ENCODE measurements around the gene BRSK1.
"Not testable (repeated sequence)": the region's sequence is repeated elsewhere in the genome, so short reads cannot be mapped to it uniquely, and the experiment has no call there.

The BRSK1 gene

DNA sequence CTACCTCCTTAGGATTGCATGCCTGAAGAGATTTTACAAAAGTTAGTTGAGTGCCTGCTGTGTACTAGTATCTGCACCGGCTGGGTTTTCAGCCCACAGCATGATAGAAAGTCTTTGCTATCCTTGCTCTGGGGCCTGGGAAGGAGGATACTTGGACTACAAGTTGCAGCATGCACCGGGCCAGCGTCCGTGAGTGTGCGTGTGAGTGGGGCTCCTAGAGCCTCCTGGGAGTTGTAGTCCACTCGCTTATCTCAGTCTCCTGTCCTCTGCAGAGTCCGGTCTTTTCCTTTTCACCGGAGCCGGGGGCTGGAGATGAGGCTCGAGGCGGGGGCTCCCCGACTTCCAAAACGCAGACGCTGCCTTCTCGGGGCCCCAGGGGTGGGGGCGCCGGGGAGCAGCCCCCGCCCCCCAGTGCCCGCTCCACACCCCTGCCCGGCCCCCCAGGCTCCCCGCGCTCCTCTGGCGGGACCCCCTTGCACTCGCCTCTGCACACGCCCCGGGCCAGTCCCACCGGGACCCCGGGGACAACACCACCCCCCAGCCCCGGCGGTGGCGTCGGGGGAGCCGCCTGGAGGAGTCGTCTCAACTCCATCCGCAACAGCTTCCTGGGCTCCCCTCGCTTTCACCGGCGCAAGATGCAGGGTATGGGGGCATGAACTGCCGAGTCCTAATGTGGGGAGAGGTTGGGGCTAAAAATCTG, 20.6 kb downstream of the BRSK1 start:
- no peak for DNase-seq (ENCODE audit: low spot score)

- DNase-seq (ENCODE audit: low spot score), result no peak
Measured at GRCh38 chr19:55304980-55305379, 21.2 kb downstream of the BRSK1 start.

GRCh38 chr19:55305491-55305890, 21.7 kb downstream of the BRSK1 start:
- no peak for DNase-seq (ENCODE audit: low spot score)

DNA sequence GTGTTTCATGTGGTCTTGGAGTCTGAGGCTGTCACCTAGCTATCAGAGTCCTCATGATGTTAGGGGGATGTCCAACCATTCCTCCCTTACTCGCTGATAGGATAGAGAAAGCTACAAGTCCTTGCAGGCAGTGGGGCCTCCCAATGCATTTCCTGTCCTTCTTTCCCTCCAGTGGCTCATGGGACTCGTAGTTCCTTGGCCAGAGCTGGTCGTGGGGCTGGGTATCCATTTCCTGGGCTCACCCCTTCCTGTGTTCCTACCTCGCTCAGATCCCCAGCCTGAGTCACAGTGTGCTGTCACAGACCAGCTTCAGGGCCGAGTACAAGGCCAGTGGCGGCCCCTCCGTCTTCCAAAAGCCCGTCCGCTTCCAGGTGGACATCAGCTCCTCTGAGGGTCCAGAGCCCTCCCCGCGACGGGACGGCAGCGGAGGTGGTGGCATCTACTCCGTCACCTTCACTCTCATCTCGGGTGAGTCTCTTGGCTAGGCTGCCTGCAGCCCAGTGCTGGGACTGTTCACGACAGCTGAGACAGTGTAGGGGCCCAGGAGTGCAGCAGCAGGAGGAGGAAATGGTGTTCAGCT, 22.3 kb downstream of the BRSK1 start:
- DNase-seq (ENCODE audit: low spot score), result no peak

- DNase-seq (ENCODE audit: low spot score), result no peak
Measured at GRCh38 chr19:55306712-55307111, 22.9 kb downstream of the BRSK1 start.

- no peak for DNase-seq (ENCODE audit: low spot score)
Measured at GRCh38 chr19:55308281-55308680, 24.5 kb downstream of the BRSK1 start.

GRCh38 chr19:55309448-55309847, 25.7 kb downstream of the BRSK1 start:
- no peak for DNase-seq (ENCODE audit: low spot score)

DNA sequence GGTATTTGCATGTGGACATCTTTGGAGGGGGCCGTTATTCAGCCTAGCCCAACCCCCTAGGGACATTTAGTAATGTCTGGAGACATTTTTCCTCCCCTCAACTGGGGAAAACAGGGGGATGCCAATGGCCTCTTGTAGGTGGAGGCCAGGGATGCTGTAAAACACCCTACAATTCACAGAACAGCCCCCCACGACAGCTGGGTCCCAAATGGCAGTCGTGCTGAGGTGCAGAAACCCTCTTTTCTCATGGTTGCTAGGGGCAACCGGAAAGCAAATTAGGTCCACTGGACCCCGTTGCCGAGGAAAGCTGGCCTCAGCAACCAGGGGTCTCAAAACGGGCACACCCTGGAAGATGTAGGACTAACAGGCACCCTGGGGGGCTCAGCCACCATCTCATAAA, 26.7 kb downstream of the BRSK1 start:
- no peak for DNase-seq (ENCODE audit: low spot score)

DNA sequence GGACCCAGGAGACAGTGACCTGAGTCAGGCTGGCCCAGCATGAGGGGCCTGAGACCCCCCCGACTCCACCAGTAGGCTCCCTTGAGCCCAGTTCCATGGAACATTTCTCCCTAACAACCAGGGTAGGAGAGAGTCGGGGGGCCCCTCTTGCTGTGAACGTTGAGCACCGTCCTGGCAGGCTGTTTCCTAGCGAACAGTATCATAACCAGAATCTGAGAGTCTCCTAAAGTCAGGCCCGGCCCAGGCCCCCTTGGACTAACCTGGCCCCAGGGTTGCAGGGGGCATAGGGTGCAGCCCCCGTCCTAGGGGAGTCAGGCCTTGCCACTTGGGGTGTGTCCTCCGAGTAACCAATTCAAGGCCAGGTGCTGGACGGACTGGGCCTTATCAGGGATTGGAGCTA, 27.6 kb downstream of the BRSK1 start:
- DNase-seq (ENCODE audit: low spot score), result no peak

- no peak for DNase-seq (ENCODE audit: low spot score)
Measured at GRCh38 chr19:55311797-55312196, 28.0 kb downstream of the BRSK1 start.

DNA sequence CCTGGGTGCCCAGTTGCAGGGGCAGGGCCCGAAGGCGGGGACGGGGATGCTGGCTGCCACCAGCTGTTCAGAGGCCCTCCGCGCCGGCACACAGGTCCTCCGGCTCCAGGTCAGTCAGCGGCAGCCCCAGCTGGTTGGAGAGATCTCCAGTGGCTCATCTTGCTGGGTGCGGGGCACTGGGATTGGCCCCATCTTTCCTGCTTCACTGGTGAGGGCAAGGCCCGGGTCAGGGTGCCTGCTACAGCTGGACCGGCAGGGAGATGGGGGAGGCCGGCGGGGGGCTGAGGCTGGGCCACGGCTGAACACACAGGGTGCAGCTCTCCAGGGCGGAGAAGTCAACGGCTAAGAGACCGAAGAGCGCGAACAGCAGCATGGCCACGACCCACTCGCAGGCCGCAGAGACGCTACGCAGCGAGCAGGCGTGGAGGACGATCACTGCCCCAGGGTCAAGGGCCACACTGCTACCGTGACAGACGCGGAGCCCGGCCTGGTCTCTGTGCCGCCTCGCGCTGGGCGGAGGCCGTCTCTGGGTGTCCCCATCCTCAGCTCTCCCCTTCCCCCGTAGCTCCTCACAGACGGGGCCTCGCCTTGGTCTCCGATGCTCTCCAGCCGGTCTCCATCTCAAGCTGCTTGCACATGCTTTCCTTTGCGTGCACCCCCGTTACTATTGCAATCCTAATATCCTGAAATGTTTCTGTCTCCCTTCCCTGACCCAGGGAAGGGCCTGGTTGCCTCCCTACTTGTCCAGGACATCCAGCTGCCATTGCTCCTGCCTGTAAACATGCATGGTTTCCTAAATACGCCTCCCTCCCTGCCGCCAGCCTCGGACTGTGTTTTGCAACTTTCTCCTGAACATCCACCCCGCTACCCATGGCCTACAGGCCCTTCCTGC, 29.1 kb downstream of the BRSK1 start:
- no peak for DNase-seq (ENCODE audit: low spot score)

DNA sequence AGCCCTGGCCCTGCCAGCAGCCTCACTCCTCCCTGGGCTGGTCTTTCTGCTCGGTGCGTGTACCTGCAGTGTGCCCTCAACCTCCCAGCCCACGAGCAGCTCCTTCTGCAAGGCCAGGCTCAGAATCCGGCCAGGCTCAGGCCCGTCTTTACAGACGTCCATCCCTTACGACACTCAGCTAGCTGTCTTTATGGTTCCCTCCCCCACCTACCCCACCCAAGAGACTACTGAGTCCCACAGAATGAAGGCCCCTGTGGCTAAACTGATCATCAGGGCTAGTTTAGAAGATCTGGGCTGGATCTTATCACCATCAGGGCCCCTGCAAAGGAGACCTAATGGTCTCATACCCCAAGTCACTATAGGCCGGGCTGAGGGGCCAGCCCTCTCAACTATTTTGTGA, 30.6 kb downstream of the BRSK1 start:
- no peak for DNase-seq (ENCODE audit: low spot score)

GRCh38 chr19:55315956-55316525, 32.2 kb downstream of the BRSK1 start:
- DNase-seq (ENCODE audit: low spot score), result no peak

DNA sequence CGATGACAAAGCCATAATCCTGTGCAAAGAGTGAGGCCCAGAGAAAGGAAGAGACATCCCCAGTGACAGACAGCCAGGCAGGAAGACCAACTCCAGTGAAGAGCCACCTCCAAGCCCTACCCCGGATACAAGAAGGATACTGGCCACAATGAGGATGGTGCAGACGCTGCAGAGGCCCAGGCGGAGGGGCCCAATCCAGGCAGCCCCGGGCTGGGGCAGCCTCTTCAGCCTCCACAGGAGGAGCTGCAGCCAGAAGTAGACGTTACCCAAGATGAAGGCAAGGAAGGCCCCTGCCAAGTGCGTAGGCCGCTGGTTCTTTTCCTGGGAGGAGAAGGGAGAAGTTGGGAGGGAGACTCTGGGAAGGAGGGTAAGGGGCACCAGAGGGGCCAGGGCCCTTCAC, 32.8 kb downstream of the BRSK1 start:
- DNase-seq (ENCODE audit: low spot score), result no peak

DNA sequence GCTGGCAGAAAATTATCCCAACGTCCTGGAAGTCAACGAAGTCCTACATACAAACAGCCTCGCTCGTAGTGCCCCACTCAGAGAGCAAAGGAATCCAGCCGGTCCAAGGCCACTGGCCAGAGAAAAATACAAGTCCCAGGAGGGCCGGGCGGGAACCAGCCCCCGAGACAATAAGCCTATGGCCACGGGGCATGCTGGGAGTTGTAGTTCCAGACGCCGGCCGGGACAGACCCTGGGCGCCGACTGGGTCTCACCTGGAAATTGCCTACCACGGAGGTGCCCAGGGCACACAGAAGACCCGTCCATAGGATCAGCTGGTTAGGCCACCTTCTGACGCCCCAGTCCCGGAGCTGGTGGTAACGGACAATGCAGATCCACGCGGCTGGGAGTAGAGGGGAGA, 36.0 kb downstream of the BRSK1 start:
- DNase-seq (ENCODE audit: low spot score), result no peak

DNA sequence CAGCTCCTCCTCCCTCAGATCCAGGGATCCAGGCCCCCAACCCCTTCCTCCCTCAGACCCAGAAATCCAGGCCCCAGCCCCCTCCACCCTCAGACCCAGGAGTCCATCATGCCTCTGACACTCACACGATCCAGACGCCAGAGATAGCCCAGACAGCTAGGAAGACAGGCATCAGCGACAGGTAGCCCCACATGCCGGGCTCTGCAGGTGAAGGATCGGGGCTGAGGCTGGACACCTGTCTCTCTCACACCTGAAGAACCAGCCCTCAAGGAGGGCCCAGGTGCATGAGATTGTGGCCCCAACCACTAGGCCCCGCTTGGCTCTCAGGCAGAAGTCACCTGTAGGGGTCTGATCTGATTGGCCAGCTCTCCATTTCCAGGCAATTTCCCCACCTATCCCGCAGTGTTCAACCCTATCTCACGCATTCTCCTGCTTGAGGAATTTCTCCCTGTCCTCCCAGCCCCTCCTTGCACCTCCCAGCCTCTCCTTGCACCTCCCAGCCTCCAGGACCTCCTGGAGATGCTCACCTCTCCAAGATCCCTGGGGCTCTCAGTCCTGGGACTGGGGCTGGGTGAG, 37.1 kb downstream of the BRSK1 start:
- DNase-seq (ENCODE audit: low spot score), result no peak

DNA sequence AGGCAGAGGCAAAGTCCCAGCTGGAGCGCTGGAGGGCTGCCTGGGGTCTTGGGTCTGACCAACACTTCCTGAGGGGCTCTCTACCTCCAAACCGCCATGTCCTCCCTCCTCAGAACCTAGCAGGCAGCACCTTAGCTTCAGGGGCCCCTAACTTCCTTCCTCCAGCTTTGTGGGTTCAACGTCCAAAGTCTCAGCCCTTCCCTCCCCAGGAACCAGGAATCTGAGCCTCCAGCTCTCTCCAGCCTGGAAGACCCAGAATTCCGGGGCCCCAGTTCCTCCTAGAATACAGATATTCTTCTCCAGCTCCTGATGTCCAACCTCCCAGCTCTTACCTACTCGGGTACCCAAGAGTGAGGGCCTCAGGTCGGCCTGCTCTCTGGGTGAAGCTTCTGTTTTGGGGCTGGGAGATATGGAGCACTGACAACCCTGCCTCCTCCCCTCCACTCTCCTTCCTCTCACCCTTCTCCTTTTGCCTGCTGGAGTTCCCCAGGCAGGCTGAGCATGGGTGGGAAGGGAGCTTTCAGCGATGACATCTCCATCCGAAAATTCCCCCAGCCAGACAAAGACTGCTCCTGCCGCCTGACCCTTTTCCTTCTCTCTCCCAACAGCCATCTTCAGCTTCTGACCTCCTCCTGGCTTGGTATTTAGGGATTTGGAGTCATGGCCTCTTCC, 37.8 kb downstream of the BRSK1 start:
- DNase-seq (ENCODE audit: low spot score), result no peak

DNA sequence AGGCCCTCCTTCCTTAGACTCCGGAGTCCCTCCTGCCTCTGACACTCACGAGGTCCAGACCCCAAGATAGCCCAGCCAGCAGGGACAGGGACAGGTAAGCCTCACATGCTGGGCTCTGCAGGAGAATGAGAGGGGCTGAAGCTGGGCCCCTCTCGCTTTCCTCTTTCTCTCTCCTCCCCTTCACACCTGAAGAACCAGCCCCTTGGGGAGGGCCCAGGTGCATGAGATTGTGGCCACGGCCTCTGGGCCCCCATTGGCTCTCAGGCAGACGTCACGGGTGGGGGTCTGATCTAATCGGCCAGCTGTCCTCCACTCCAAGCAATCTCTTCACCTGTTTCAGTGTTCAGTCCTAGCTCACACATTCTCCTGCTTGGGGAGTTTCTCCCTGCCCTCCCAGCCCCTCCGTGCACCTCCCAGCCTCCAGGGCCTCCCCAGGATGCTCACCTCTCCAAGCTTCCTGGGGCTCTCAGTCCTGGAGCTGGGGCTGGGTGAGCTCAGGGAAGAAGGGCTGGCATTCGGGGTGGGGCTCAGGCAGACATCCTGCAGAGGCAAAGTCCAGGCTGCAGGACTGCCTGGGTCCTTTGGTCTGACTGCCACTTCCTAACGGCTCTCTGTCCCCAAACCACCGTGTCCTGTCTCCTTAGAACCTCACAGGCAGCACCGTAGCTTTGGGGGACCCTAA, 38.5 kb downstream of the BRSK1 start:
- DNase-seq (ENCODE audit: low spot score), result no peak

GRCh38 chr19:55324662-55325061, 40.9 kb downstream of the BRSK1 start:
- no peak for DNase-seq (ENCODE audit: low spot score)

DNA sequence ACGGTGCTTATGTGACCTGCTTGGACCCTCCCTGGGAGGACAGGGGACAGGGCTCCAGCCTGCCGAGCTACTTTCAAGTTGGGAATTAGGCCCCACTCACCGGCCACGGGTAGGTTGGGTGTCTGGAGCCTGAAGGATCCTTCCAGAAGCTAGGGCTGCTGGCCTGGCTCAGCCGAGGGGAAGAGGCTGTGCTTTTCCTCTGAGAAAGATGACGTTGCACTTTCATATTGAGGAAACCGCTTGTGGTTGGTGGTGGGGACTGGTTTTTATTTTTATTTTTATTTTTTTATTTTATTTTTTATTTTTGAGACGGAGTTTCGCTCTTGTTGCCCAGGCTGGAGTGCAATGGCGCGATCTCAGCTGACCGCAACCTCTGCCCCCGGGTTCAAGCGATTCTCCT, 41.4 kb downstream of the BRSK1 start, which contains the start of gene TMEM150B:
Gene TMEM150B, minus strand, starts transcription at position 170 of the 400 bp plus-strand sequence. CDS start 4,305 bp downstream, outside the sequence.
- DNase-seq (ENCODE audit: low spot score), result no peak

GRCh38 chr19:55328774-55329318, 45.0 kb downstream of the BRSK1 start:
- not testable (repeated sequence) for DNase-seq (ENCODE audit: low spot score)
